ENCODE results near the gene OPTN. TPM values are rescaled to one million over a fixed set of nuclear protein-coding genes. Genes with fewer than 3 reads are reported as not detected.
"Not testable (repeated sequence)": the region's sequence is repeated elsewhere in the genome, so short reads cannot be mapped to it uniquely, and the experiment has no call there.

The OPTN gene
- 100 to 1,000 TPM in 1 of 2 donors, 10 to 100 TPM in 1; 90.5 to 119 TPM for total RNA-seq

- H3K27me3 Mint-ChIP-seq: no peaks in the 10 kb centered on the region
- H3K4me3 Mint-ChIP-seq: peak within 1 kb of the TSS; percentile 94
- ATAC-seq (replicated peaks): peak; percentile 82
- no peaks in the 10 kb centered on the region for H3K9me3 Mint-ChIP-seq
- H3K36me3 Mint-ChIP-seq (ENCODE audit: low read depth): peaks cover 31% of the 10 kb centered on the region
- H3K27ac Mint-ChIP-seq: peak within 1 kb of the TSS; percentile 95
- peaks cover 30% of the 10 kb centered on the region for H3K4me1 Mint-ChIP-seq
Measured at GRCh38 chr10:13099666-13100348, at the start of gene OPTN. OPTN (plus strand) TSS chr10:13100163; CDS start chr10:13109123, 8,960 bp downstream.

DNA sequence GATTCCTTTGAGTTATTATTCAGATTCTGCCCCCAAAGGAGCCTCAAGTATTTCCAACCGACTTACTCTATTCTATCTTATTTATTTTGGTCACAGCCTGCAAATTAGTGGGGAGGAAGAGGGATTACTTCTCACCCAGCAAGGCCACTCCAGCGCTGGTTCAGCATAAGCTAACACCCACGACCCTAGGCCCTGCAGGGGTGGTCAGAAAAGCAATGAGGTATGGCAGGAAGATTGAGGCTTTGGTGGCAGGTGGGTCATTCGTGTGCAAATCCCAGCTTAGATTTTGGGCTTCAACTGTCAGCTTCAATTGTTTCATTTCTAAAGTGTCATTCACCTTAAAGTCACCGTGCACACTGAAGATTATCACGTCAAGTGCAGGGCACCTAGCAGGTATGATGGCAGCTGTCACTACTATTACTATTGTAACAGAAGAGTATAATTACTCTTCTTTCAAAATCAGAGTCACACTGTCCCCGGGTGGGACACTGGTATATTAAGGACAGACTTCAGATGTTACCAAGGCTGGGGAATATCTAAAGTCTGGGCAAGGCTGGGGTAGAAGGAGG, 48.8 kb upstream of the OPTN start:
- H3K4me1 Mint-ChIP-seq: no peaks in the 10 kb centered on the region
- H3K9me3 Mint-ChIP-seq: no peaks in the 10 kb centered on the region
- H3K27ac Mint-ChIP-seq: no peak overlapping the region
- no peaks in the 10 kb centered on the region for H3K36me3 Mint-ChIP-seq (ENCODE audit: low read depth)
- ATAC-seq (replicated peaks): no peak
- peaks cover 16% of the 10 kb centered on the region for H3K27me3 Mint-ChIP-seq
- H3K4me3 Mint-ChIP-seq: no peak overlapping the region

DNA sequence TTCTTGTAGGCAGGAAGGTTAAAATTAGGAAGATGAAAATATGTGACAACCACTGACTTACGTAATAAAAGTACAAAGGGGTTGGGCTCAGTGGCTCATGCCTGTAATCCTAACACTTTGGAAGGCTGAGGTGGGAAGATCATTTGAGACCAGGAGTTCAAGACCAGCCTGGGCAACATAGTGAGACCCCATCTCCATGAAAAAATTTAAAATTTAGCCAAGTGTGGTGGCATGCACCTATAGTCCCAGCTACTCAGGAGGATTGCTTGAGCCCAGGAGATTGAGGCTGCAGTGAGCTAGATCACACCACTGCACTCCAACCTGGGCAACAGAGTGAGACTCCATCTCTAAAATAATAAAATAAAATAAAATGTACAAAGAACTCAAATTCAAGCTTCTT, 46.8 kb upstream of the OPTN start:
- H3K36me3 Mint-ChIP-seq (ENCODE audit: low read depth); H3K27ac Mint-ChIP-seq; H3K4me1 Mint-ChIP-seq; H3K9me3 Mint-ChIP-seq; ATAC-seq (replicated peaks); H3K4me3 Mint-ChIP-seq: not testable (repeated sequence)
- H3K27me3 Mint-ChIP-seq: peaks cover 18% of the 10 kb centered on the region

- Mint-ChIP-seq H3K9me3 (no peaks in the 10 kb centered on the region), H3K36me3 (ENCODE audit: low read depth) (no peaks in the 10 kb centered on the region), H3K4me1 (no peaks in the 10 kb centered on the region), H3K27ac (no peak overlapping the region), H3K4me3 (no peak overlapping the region), H3K27me3 (peaks cover 21% of the 10 kb centered on the region)
- no peak for ATAC-seq (replicated peaks)
Measured at GRCh38 chr10:13053794-13054462, 46.0 kb upstream of the OPTN start.

DNA sequence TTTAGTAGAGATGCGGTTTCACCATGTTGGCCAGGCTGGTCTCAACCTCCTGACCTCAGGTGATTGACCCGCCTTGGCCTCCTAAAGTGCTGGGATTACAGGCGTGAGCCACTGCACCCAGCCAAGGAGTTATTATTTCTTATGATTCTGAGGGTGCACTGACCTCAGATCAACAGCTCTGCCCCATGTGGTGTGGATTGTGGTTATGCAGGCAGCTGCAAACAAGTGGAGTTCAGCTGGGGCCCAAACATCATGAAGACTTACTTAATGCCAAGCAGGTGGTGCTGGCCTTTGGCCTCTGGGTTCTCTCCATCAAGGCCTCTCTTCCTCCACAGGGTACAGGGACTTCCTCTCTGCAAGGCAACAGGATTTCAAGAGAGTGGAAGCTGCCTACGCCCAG, 45.1 kb upstream of the OPTN start:
- Mint-ChIP-seq H3K9me3 (no peaks in the 10 kb centered on the region), H3K4me3 (no peak overlapping the region), H3K36me3 (ENCODE audit: low read depth) (no peaks in the 10 kb centered on the region), H3K27ac (no peak overlapping the region), H3K4me1 (no peaks in the 10 kb centered on the region), H3K27me3 (peaks cover 25% of the 10 kb centered on the region)
- no peak for ATAC-seq (replicated peaks)

DNA sequence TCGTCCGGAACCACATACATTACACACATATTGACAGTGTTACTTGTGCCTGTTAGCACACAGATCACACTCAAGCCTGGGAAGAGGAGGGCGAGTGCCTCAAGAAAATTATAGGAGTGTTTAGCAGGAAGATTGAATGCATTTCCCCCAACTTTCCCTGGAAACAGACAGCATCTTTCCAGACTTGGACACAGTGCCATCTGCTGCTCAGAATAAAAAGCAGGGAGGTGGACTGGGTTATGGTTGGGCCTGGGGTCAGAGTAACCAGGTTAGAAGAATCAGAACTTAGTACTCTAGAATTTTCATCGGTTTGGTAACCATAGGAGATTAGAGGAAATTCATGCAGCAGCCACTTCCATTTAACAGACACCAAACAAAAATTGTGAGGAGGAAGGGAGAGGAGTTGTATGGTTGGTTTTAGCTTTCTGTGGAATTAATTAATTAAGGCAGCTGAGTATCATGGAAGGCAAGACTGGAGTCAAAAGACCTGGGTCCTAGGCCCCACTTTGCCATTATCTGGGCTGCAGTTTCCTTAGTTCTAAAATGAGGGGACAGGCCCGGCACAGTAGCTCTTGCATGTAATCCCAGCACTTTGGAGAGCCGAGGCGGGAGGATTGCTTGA, 43.4 kb upstream of the OPTN start:
- no peak for ATAC-seq (replicated peaks)
- Mint-ChIP-seq H3K36me3 (ENCODE audit: low read depth) (no peaks in the 10 kb centered on the region), H3K9me3 (no peaks in the 10 kb centered on the region), H3K27me3 (peaks cover 24% of the 10 kb centered on the region), H3K27ac (no peak overlapping the region), H3K4me3 (no peak overlapping the region), H3K4me1 (no peaks in the 10 kb centered on the region)

DNA sequence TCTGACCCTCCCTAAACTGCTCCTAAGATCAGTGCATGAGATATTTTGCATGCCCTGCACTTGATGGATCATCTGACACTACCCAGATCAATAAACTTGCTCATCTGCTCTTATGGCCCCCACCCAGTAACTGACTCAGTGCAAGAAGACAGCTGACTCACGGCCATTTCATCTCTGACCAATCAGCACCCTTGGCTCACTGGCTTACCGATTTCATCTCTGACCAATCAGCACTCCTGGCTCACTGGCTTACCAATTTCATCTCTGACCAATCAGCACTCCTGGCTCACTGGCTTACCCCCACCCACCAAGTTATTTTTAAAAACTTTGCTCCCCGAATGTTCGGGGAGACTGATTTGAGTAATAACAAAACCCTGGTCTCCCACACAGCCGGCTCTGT, 37.2 kb upstream of the OPTN start:
- H3K4me1 Mint-ChIP-seq: no peaks in the 10 kb centered on the region
- H3K9me3 Mint-ChIP-seq: no peaks in the 10 kb centered on the region
- H3K36me3 Mint-ChIP-seq (ENCODE audit: low read depth): no peaks in the 10 kb centered on the region
- peaks cover 25% of the 10 kb centered on the region for H3K27me3 Mint-ChIP-seq
- peak; percentile 73 for ATAC-seq (replicated peaks)
- H3K4me3 Mint-ChIP-seq: no peak overlapping the region
- H3K27ac Mint-ChIP-seq: no peak overlapping the region

DNA sequence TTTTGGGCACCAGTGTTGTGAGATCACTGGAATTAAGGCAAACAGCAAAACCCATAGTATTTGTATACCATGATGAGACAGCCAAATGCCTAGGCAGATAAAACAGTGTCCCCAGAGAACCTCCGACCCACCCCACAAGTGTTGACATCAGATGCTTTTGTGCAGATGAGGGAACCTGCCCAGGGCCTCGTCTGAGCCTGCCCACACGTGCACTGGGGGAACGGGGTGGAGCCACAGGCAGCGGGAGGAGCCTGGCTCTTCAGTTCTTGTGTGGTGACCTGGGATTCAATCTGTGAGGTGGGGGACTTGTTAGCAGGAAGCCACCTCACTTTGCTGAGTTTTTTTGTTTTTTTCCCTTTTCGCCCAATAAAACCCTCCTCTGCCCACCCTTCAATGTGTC, 33.4 kb upstream of the OPTN start:
- no peak overlapping the region for H3K27ac Mint-ChIP-seq
- H3K4me3 Mint-ChIP-seq: no peak overlapping the region
- H3K27me3 Mint-ChIP-seq: peaks cover 16% of the 10 kb centered on the region
- H3K36me3 Mint-ChIP-seq (ENCODE audit: low read depth): no peaks in the 10 kb centered on the region
- no peaks in the 10 kb centered on the region for H3K4me1 Mint-ChIP-seq
- H3K9me3 Mint-ChIP-seq: no peaks in the 10 kb centered on the region
- ATAC-seq (replicated peaks): no peak

- no peaks in the 10 kb centered on the region for H3K9me3 Mint-ChIP-seq
- H3K27me3 Mint-ChIP-seq: peaks cover 16% of the 10 kb centered on the region
- H3K27ac Mint-ChIP-seq: no peak overlapping the region
- H3K4me1 Mint-ChIP-seq: no peaks in the 10 kb centered on the region
- H3K36me3 Mint-ChIP-seq (ENCODE audit: low read depth): no peaks in the 10 kb centered on the region
- no peak for ATAC-seq (replicated peaks)
- no peak overlapping the region for H3K4me3 Mint-ChIP-seq
Measured at GRCh38 chr10:13067431-13067830, 32.5 kb upstream of the OPTN start.

GRCh38 chr10:13068071-13068470, 31.9 kb upstream of the OPTN start:
- no peak overlapping the region for H3K4me3 Mint-ChIP-seq
- H3K4me1 Mint-ChIP-seq: no peaks in the 10 kb centered on the region
- H3K27ac Mint-ChIP-seq: no peak overlapping the region
- H3K9me3 Mint-ChIP-seq: no peaks in the 10 kb centered on the region
- no peaks in the 10 kb centered on the region for H3K36me3 Mint-ChIP-seq (ENCODE audit: low read depth)
- peaks cover 15% of the 10 kb centered on the region for H3K27me3 Mint-ChIP-seq
- no peak for ATAC-seq (replicated peaks)

DNA sequence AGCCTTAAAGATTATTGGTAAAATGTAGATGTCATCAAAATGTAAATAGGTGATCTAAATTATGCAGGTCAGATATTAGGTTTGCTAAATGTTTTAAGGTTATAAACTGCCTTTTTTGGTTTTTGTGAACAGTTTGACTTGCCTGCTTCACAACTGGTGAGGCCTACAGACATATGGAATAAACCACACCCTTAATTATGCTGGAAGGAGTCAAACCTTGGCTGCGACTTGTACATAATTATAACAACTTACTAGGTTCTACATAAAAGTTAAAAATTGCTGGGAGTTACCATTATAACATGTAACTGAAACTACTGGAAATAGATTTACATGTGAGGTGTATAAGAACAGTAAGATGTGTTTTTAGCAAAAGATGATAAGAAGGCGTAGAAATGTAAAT, 31.5 kb upstream of the OPTN start:
- Mint-ChIP-seq H3K27ac (no peak overlapping the region), H3K9me3 (no peaks in the 10 kb centered on the region), H3K36me3 (ENCODE audit: low read depth) (no peaks in the 10 kb centered on the region), H3K27me3 (peaks cover 11% of the 10 kb centered on the region), H3K4me1 (no peaks in the 10 kb centered on the region), H3K4me3 (no peak overlapping the region)
- ATAC-seq (replicated peaks): no peak

DNA sequence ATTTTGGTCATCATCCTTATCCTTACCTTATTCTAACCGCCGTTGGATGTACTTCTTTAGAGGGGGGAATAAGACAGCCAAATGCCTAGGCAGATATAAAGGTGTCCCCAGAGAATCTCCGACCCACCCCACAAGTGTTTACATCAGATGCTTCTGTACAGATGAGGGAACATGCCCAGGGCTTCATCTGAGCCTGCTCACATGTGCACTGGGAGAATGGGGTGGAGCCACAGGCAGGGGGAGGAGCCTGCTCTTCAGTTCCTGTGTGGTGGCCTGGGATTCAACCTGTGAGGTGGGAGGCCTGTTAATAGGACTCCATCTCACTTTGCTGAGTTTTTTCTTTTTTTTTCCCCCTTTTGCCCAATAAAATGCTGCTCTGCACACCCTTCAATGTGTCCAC, 27.6 kb upstream of the OPTN start:
- Mint-ChIP-seq H3K4me1 (no peaks in the 10 kb centered on the region), H3K4me3 (no peak overlapping the region), H3K9me3 (no peaks in the 10 kb centered on the region)

DNA sequence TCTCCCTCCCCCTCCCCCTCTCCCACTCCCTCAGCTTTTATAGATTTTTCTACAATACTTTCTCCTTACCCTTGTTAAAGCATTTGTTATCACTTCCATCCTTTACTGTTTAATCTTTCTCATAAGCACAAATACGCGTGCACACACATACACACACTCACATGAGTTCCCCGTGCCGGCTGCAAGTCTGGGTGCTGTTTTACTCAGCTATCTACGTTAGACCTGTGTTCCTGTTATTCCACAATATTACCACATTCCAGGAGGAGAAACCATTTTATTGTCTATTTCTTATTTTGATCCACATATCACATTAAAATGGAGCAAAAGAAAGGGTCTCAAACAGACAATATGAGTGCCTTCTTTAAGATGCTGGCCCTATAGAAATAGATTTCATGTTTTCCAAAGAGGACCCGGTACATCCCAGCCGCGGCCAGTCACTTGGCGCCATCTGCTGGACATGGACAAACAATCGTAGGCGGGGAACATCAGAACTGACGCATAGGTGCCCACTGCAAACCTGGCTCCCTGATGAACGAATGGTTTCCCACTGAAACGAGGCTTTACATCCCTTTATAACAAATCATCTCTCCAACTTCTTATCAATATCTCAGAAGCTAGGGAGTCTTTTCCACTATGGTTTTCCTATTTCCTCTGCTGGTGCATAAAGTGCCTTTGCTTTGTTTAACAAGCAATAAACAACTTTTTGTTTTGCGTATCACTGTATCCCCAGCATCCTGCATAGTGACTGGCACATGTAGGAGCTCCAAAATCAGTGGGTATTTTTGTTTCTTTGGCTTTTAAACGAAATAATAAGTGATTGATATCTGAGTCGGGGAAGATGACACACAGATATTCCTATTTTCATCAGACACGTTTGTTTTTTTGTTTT, 25.2 kb upstream of the OPTN start:
- peak; percentile 81 for ATAC-seq (replicated peaks)
- H3K4me3 Mint-ChIP-seq: no peak overlapping the region
- H3K9me3 Mint-ChIP-seq: peaks cover 10% of the 10 kb centered on the region
- H3K36me3 Mint-ChIP-seq (ENCODE audit: low read depth): no peaks in the 10 kb centered on the region
- H3K27ac Mint-ChIP-seq: no peak overlapping the region
- H3K27me3 Mint-ChIP-seq: peaks cover 18% of the 10 kb centered on the region
- no peaks in the 10 kb centered on the region for H3K4me1 Mint-ChIP-seq

More for the DNA sequence above, 27.6 kb upstream of the OPTN start:
- H3K36me3 Mint-ChIP-seq (ENCODE audit: low read depth): no peaks in the 10 kb centered on the region
- ATAC-seq (replicated peaks): no peak
- peaks cover 18% of the 10 kb centered on the region for H3K27me3 Mint-ChIP-seq
- H3K27ac Mint-ChIP-seq: no peak overlapping the region

All from activated T-helper 17 cell treated with anti-CD3 and anti-CD28 coated beads, Interleukin-2, amount 50 U/mL, for 72 hours (primary cell).